Subcutaneous adipose tissue (tissue), 4 donors: ENCODE results near the gene SDF2L1. TPM values are rescaled to one million over a fixed set of nuclear protein-coding genes. Genes with fewer than 3 reads are reported as not detected.

ENCODE experiments used
- total RNA-seq, 4 donors: library from RNA; depleted of rRNA; stranded (reverse); fragments of >200 nt; gene quantifications; one replicate each; pipeline ENCODE4 v1.1.0, GENCODE V29; 2016
- TF ChIP-seq, protein P1 (sequence below): fragments of 450-650 bp; IDR thresholded peaks from one replicate; pipeline ENCODE4 v1.5.1; 2016; ENCODE audit warnings: low read depth, mild to moderate bottlenecking, control low read depth, antibody characterized with exemption, moderate library complexity

SDF2L1 gene
- total RNA-seq, 4 donors from 2014 or later: 11.7 to 25.8 (median 18.5) TPM

DNA sequence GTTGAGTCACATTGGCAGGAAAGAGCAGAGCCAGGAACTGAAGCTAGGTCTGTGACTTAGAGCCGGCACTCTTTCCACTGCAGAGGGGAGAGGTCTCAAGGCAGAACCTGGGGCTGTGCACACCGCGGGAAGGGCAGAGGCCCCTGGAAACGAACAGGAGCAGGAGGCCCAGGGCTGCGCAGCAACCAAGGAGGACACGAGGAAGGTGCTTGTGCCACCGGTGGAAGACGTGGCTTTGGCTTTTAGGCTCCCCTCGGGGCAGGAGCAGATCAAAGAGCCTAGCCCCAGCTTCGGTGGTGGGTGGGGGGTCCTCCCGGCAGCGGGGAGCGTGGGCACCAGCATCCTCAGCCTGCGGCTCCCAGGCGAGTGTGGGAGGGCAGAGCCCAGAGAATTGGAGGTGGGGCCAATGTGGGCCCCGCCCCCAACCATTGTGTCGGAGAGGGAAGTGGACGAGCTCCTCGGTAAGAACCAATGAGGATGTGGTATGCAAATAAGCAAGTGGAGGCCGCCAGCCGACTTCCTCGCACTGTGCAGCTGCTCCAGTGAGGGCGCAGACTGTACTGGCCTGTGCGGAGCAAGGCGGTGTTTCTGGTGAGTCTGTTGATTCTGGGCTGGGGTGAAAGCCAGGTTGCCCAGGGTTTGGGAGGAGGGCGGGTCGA, 9.7 kb upstream of the SDF2L1 start, which contains the start of gene CCDC116:
TSS of gene CCDC116 (plus strand) at position 524 of the 659 bp plus-strand sequence. CDS start 422 bp downstream, outside the sequence.
- TF ChIP-seq, protein P1, sequence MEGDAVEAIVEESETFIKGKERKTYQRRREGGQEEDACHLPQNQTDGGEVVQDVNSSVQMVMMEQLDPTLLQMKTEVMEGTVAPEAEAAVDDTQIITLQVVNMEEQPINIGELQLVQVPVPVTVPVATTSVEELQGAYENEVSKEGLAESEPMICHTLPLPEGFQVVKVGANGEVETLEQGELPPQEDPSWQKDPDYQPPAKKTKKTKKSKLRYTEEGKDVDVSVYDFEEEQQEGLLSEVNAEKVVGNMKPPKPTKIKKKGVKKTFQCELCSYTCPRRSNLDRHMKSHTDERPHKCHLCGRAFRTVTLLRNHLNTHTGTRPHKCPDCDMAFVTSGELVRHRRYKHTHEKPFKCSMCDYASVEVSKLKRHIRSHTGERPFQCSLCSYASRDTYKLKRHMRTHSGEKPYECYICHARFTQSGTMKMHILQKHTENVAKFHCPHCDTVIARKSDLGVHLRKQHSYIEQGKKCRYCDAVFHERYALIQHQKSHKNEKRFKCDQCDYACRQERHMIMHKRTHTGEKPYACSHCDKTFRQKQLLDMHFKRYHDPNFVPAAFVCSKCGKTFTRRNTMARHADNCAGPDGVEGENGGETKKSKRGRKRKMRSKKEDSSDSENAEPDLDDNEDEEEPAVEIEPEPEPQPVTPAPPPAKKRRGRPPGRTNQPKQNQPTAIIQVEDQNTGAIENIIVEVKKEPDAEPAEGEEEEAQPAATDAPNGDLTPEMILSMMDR: no peak

DNA sequence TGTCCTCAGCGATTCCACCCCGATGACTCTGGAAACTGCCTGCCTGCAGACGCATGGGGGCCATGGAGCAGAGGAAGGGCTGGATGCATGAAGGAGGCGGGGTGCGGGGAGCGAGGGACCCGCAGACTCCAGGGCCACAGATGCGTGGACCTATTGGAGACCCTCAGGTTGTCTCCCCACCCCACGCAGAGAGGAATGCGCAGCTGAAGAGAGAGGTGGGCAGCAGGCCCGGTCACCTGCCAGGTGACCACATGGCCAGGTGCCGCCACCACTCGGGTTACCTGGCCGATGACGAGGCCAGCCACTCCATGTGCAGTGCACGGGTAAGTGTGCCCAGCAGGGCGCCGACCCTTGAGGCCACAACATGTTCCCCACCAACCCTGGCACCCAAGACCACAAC, 9.2 kb upstream of the SDF2L1 start:
- TF ChIP-seq, protein P1: no peak

DNA sequence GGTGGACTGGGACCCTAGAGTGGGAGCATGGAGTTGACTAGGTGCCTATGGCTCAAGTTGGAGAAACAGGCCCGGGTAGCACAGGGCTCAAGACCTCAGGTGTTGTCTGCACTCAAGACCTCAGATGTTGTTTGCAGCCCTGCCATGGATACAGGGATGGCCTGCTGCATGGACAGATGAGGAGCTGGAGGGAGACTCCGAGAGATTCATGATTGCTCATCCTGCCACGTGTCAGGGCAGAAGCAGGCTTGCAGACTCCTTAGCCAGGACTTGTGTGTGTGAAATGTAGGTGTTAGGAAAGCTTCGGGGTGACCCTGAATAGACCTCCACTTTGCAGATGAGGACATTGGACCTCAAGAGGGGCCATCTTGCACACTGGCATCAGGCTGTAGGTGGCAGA, 8.6 kb upstream of the SDF2L1 start:
- TF ChIP-seq, protein P1: no peak

DNA sequence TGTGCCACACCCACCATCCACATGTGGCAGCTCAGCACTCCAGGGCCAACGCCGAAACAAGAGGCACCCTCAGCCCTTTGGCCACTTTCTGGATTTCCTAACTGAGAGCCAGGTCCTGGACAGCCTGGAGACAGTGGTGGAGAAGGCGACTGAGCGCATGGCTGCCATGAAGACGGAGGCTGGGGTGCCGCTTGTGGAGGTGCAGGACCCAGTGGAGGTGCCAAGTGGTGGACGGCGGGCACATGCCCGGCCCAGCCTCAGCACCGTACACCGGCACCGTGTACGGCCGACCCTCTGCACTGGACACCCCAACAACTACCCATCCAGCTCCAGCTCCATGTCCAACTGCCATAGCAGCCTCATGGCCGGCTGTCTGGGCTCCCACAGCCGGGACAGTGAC, 8.0 kb upstream of the SDF2L1 start:
- TF ChIP-seq, protein P1: no peak

DNA sequence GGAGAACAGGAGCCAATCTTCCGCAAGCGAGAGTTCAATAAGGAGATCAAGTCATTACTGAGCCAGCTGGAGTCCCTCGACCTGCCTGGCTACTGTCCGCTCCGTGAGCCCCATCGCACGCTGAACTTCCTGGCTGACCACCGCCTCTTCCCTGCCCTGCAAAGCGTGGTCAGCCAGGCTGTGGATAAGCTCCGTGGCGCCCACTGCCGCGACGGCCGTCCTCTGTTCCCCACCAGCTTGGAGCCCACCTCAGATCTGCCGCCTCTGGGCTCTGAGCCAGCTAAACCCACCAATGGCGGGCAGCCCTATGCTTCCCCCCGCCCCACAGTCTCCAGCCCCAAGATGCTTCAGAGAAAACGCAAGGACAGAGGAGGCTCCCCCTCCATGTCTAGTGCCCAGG, 7.3 kb upstream of the SDF2L1 start:
- TF ChIP-seq, protein P1: no peak

DNA sequence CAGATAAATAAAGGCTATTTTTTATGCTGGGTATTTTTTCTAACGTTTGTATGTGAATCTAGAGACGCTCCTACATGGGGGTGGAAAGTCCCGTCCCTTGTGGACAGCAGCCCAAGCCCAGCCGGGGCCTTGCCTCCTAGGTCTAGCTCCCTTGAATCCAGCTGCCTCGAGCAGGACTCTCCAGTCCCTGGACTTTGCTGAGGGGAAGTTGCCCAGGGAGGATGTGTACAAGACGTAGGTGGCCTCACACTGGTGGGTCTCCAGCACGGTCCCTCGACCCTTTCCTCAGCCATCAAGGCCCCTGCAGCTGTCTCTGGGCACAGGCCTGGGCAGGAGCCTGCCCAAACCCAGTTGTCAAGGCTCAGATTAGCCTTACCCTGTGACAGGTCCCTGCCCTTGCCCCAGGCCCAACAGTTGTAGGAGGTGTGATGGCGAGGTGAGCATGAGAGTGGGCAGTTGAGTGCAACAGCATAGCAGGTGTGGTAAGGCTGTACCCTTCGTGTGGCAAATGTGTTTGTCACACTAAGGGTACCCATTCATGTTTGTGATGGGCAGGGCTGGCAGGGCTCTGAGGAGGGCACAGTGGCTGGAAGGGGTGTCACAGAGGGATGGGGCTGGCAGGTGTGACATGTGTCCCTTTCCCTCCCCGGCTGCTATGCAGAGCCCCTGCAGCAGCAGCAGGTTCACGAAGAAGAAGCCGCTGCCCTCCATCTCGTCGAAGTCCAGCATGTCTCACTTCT, 6.2 kb upstream of the SDF2L1 start:
- TF ChIP-seq, protein P1: no peak

DNA sequence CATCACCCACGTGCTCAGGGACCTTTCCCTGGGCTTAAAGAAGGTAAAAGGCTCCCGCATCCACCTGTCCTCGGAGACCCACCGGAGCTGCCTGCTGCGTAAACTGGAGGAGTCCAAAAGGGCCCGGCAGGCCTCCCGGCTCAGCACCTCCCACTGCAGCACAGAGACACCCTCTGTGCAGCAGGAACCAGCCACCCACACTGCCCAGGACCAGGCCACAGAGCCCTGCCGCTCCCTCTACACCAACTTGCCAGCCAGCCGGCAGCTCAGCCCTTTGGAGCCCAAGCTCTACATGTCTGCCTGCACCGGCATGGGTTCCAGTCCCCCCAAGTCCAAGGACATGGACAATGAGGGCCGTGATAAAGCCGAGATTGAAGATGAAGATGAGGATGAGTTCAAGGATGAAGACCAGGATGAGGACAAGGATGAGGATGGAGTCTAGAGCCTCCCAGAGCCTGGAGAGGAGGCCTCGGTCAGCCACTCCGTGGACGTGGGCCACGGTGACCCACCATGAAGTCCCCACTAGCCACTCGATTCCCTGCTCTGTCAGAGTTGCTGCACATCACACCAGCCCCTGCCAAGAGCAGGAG, 5.4 kb upstream of the SDF2L1 start:
- TF ChIP-seq, protein P1: no peak
